SK-N-SH (cell line): Measurements from ENCODE around the gene PRKG1. TPM values are rescaled to one million over a fixed set of nuclear protein-coding genes. Genes with fewer than 3 reads are reported as not detected.
"Not testable (repeated sequence)": the region's sequence is repeated elsewhere in the genome, so short reads cannot be mapped to it uniquely, and the experiment has no call there.

Source experiments
- CTCF ChIA-PET: fragments of 300-600, 350-600 bp; formaldehyde crosslinking; extraction: SDS; loops from one replicate; lab custom pipeline; 2021; lab: Yijun Ruan, JAX
- POLR2A ChIA-PET: fragments of 350-600 bp; sonication (Branson Sonifier 250); formaldehyde crosslinking; extraction: SDS; loops from one replicate; lab custom pipeline; 2020; ENCODE audit warnings: antibody characterized with exemption, inconsistent platforms; lab: Yijun Ruan, JAX
- DNase-seq: peaks from one replicate; pipeline ENCODE4 v3.0.0; 2012
- H2AFZ ChIP-seq: fragments of 200-600 bp; sonication (generic); 2 replicates; pipeline ENCODE4 v1.8.1; 2016; ENCODE audit warnings: antibody characterized with exemption, mild to moderate bottlenecking, low read depth
- H3F3A ChIP-seq: fragments of 200-600 bp; sonication (generic); replicated peaks from 2 replicates; pipeline ENCODE3; 2016; ENCODE audit warnings: antibody characterized with exemption, mild to moderate bottlenecking; ENCODE audit not compliant: insufficient read depth
- H3K27ac ChIP-seq, 2 experiments: fragments of 200-500 bp in 1 of 2; fragments of 200-600 bp in 1 of 2; sonication (Bioruptor generic) in 1 of 2; sonication (generic), shearing (Covaris generic) in 1 of 2; 2 replicates each; pipeline versions ENCODE4 v1.5.1 to v1.6.1; 2014 to 2016; ENCODE audit warnings: low read depth in 2 of 2, inconsistent platforms in 1 of 2, low read length in 1 of 2, mild to moderate bottlenecking in 1 of 2, mixed read lengths in 1 of 2
- H3K27me3 ChIP-seq: fragments of 200-600 bp; sonication (generic), shearing (Covaris generic); 2 replicates; pipeline ENCODE4 v1.6.1; 2016; ENCODE audit warnings: mixed run types; ENCODE audit not compliant: insufficient read depth
- H3K36me3 ChIP-seq, 2 experiments: fragments of 200-500 bp in 1 of 2; fragments of 200-600 bp in 1 of 2; sonication (Bioruptor generic) in 1 of 2; sonication (generic) in 1 of 2; replicated peaks in 1 of 2; 2 replicates each; pipeline versions ENCODE3 to v1.5.1; 2014 to 2016; ENCODE audit warnings: low read length in 1 of 2, mild to moderate bottlenecking in 1 of 2; ENCODE audit not compliant: insufficient read depth in 2 of 2, control insufficient read depth in 1 of 2
- H3K4me1 ChIP-seq, 2 experiments: fragments of 200-500 bp in 1 of 2; fragments of 200-600 bp in 1 of 2; sonication (Bioruptor generic) in 1 of 2; sonication (generic), shearing (Covaris generic) in 1 of 2; 2 replicates each; pipeline versions ENCODE4 v1.5.1 to v1.6.1; 2014 to 2016; ENCODE audit warnings: low read depth in 1 of 2, low read length in 1 of 2, mixed run types in 1 of 2; ENCODE audit not compliant: insufficient read depth in 2 of 2, control insufficient read depth in 1 of 2
- H3K4me2 ChIP-seq: fragments of 200-600 bp; sonication (generic), shearing (Covaris generic); 2 replicates; pipeline ENCODE4 v1.6.1; 2017; ENCODE audit warnings: mixed run types
- H3K4me3 ChIP-seq, 2 experiments: fragments of 200-500 bp in 1 of 2; fragments of 200-600 bp in 1 of 2; sonication (Bioruptor generic) in 1 of 2; sonication (generic), shearing (Covaris generic) in 1 of 2; 2 replicates each; pipeline versions ENCODE4 v1.5.1 to v1.8.1; 2014 to 2016; ENCODE audit warnings: low read depth in 2 of 2, inconsistent platforms in 1 of 2, low read length in 1 of 2, mild to moderate bottlenecking in 1 of 2, mixed read lengths in 1 of 2, moderate library complexity in 1 of 2
- H3K79me2 ChIP-seq: fragments of 200-600 bp; sonication (generic); 2 replicates; pipeline ENCODE4 v1.8.1; 2017; ENCODE audit warnings: mild to moderate bottlenecking; ENCODE audit not compliant: insufficient read depth
- H3K9ac ChIP-seq: fragments of 200-600 bp; sonication (generic); 2 replicates; pipeline ENCODE4 v1.6.1; 2017; ENCODE audit warnings: mixed run types
- H3K9me2 ChIP-seq: fragments of 200-600 bp; sonication (generic); 2 replicates; pipeline ENCODE4 v1.6.1; 2017; ENCODE audit warnings: mixed run types
- H3K9me3 ChIP-seq: fragments of 200-600 bp; sonication (generic); 2 replicates; pipeline ENCODE4 v1.6.1; 2017; ENCODE audit warnings: mixed run types, mild to moderate bottlenecking, moderate library complexity
- H4K20me1 ChIP-seq: fragments of 200-600 bp; sonication (generic); 2 replicates; pipeline ENCODE4 v1.6.1; 2017; ENCODE audit warnings: mild to moderate bottlenecking, mixed run types; ENCODE audit not compliant: insufficient read depth
- FOXM1 ChIP-seq: IDR thresholded peaks from 2 replicates; pipeline ENCODE4 v1.4.0; 2012; ENCODE audit warnings: low read depth, mild to moderate bottlenecking
- GABPA ChIP-seq: IDR thresholded peaks from 2 replicates; pipeline ENCODE4 v1.4.0; 2012; ENCODE audit warnings: low read depth, mild to moderate bottlenecking
- MEF2A ChIP-seq: IDR thresholded peaks from 2 replicates; pipeline ENCODE4 v1.4.0; 2012; ENCODE audit warnings: low read depth, borderline replicate concordance
- NRF1 ChIP-seq: IDR thresholded peaks from 2 replicates; pipeline ENCODE4 v1.6.1; 2012; ENCODE audit warnings: low read depth, mild to moderate bottlenecking, low read length
- RAD21 ChIP-seq: IDR thresholded peaks from 2 replicates; pipeline ENCODE4 v1.6.1; 2012; ENCODE audit warnings: mild to moderate bottlenecking, low read length
- RXRA ChIP-seq: IDR thresholded peaks from 2 replicates; pipeline ENCODE4 v1.4.0; 2012; ENCODE audit warnings: low read depth, mild to moderate bottlenecking, borderline replicate concordance
- TAF1 ChIP-seq: IDR thresholded peaks from 2 replicates; pipeline ENCODE4 v1.6.1; 2012; ENCODE audit warnings: low read depth, mild to moderate bottlenecking, low read length, moderate library complexity, borderline replicate concordance
- TCF12 ChIP-seq: IDR thresholded peaks from 2 replicates; pipeline ENCODE4 v1.4.0; 2012
- USF2 ChIP-seq: fragments of 150-350 bp; IDR thresholded peaks from 2 replicates; pipeline ENCODE4 v1.6.1; 2017; ENCODE audit warnings: antibody characterized with exemption, low read length, low read depth, borderline replicate concordance
- YY1 ChIP-seq: IDR thresholded peaks from 2 replicates; pipeline ENCODE4 v1.4.0; 2012; ENCODE audit warnings: low read depth, mild to moderate bottlenecking
- WGBS: methylation state at CpG from one replicate; pipeline ENCODE4 v1.1.6; 2017; ENCODE audit warnings: low lambda C conversion rate; 5-methylcytosine and 5-hydroxymethylcytosine counted together
- polyA plus RNA-seq, 3 experiments: library from polyadenylated mRNA; depleted of rRNA; stranded (reverse); fragments of >200 nt; gene quantifications; 2 replicates each; pipeline ENCODE4 v1.2.3, GENCODE V29; 2012
- TF ChIP-seq, protein P1 (sequence below): fragments of 150-350 bp; IDR thresholded peaks from 2 replicates; pipeline ENCODE4 v1.6.1; 2016; ENCODE audit warnings: mild to moderate bottlenecking, low read depth, low read length
- TF ChIP-seq, protein P2 (sequence below): IDR thresholded peaks from 2 replicates; pipeline ENCODE4; 2012

Gene PRKG1
- polyA plus RNA-seq, 1 of the 3 experiments (the other 2 are of a cell fraction): 4.1 TPM

DNA sequence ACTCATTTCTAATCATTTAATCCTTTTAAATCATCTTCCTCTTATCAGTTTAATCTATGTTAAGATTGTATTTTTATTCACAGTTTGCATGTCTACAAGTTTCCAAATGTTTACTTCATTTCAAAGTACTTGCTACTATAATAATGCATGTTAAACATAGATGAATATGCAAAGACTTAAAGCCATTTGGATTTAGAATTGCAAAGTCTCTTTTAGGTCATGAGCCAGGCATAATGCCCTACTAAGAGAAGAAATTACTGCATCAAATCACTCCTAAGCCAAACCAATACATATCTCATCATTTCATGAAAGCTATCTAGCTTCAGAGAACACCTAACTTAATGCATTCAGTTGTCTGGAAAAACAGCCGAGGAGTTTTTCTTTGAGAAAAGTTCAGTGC lies 266.1 kb downstream of the PRKG1 start:
- H3K4me2 ChIP-seq: no peak overlapping the region
- H3K9me3 ChIP-seq: no peaks in the 10 kb centered on the region
- H3K79me2 ChIP-seq: no peaks in the 10 kb centered on the region
- 84% methylated on average over 1 of the region's 1 CpG for WGBS
- no peak overlapping the region for H3K9ac ChIP-seq
- H4K20me1 ChIP-seq: no peaks in the 10 kb centered on the region
- no peaks in the 10 kb centered on the region for H3K36me3 ChIP-seq
- H3K4me1 ChIP-seq: no peaks in the 10 kb centered on the region; a peak in 1 of 4 replicates
- no peaks in the 10 kb centered on the region for H3K9me2 ChIP-seq
- H3K27ac ChIP-seq: no peak overlapping the region
- H3K4me3 ChIP-seq: no peak overlapping the region
- no peaks in the 10 kb centered on the region for H3F3A ChIP-seq
- H3K27me3 ChIP-seq: no peaks in the 10 kb centered on the region
- TF ChIP-seq, protein P1, sequence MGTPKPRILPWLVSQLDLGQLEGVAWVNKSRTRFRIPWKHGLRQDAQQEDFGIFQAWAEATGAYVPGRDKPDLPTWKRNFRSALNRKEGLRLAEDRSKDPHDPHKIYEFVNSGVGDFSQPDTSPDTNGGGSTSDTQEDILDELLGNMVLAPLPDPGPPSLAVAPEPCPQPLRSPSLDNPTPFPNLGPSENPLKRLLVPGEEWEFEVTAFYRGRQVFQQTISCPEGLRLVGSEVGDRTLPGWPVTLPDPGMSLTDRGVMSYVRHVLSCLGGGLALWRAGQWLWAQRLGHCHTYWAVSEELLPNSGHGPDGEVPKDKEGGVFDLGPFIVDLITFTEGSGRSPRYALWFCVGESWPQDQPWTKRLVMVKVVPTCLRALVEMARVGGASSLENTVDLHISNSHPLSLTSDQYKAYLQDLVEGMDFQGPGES: no peak
- TF ChIP-seq, protein P2, sequence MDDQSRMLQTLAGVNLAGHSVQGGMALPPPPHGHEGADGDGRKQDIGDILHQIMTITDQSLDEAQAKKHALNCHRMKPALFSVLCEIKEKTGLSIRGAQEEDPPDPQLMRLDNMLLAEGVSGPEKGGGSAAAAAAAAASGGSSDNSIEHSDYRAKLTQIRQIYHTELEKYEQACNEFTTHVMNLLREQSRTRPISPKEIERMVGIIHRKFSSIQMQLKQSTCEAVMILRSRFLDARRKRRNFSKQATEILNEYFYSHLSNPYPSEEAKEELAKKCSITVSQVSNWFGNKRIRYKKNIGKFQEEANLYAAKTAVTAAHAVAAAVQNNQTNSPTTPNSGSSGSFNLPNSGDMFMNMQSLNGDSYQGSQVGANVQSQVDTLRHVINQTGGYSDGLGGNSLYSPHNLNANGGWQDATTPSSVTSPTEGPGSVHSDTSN: no peak
- TF ChIP-seq USF2 (no peak), RXRA (no peak), MEF2A (no peak), YY1 (no peak), FOXM1 (no peak), TAF1 (no peak), RAD21 (no peak), GABPA (no peak)
- TF ChIP-seq, all 33 proteins: peak for 0
- ChIA-PET POLR2A (no interaction called here), CTCF (no interaction called here)
- no peak overlapping the region for H2AFZ ChIP-seq
- no peak for DNase-seq

DNA sequence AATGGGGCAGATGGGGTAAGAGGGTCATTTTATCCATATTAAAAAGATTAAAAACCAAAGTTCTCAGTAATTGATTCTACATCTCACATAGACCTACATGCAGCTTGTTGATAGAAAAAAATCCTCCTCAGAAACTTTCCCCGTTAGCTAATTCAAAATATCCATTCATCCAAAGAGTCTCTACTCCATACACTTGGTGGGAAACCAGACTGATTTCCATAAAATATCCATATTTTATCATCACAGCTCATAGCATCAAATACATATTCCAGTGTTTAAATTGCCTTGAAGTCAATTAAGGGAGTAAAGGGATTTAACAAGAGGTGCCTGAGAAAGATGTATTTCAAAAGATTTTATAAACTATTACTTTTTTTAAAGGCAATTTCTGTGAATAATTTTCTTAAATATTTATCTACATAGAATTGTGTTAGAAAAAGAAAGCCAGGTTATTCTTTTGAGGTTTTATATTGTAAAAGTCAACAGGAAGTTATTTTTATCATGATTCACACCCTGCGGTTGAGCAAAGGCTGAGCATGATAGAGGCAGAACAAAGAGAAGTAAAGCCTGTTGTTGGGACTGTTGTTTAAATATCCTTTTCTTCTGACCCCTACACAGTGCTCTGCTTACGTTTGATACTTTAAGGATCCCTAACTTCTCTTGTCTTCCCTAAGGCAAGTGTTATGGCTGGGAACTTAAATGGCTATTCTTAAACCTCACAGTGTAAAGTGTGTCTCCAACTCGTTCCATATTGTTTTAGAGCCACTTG lies 266.7 kb downstream of the PRKG1 start:
- ChIA-PET CTCF (no interaction called here), POLR2A (no interaction called here)
- no peaks in the 10 kb centered on the region for H3K27me3 ChIP-seq
- 74% methylated on average over 4 of the region's 4 CpGs for WGBS
- H3K9me2 ChIP-seq: no peaks in the 10 kb centered on the region
- H3K4me2 ChIP-seq: no peak overlapping the region
- no peak overlapping the region for H3K27ac ChIP-seq
- TF ChIP-seq TAF1 (no peak), TCF12 (no peak), NRF1 (no peak)
- H3K9ac ChIP-seq: no peak overlapping the region
- no peak overlapping the region for H3K4me3 ChIP-seq
- no peak for DNase-seq
- H3K9me3 ChIP-seq: no peaks in the 10 kb centered on the region
- no peaks in the 10 kb centered on the region for H3K36me3 ChIP-seq
- H2AFZ ChIP-seq: no peak overlapping the region
- no peaks in the 10 kb centered on the region; a peak in 1 of 4 replicates for H3K4me1 ChIP-seq
- H3F3A ChIP-seq: no peaks in the 10 kb centered on the region
- H4K20me1 ChIP-seq: no peaks in the 10 kb centered on the region
- no peaks in the 10 kb centered on the region for H3K79me2 ChIP-seq

- H3K4me2 ChIP-seq, H3K4me3 ChIP-seq, H3K9me2 ChIP-seq, H3K27me3 ChIP-seq, H3K36me3 ChIP-seq, DNase-seq, H3K4me1 ChIP-seq, H3F3A ChIP-seq, H4K20me1 ChIP-seq, POLR2A ChIA-PET, H3K9ac ChIP-seq, H3K9me3 ChIP-seq, H2AFZ ChIP-seq, H3K79me2 ChIP-seq: not testable (repeated sequence)
- CTCF ChIA-PET: interaction anchor here (0.6 to 1.6 kb wide), 2 partner anchors 10 to 611 kb away, joined by 3 to 4 read pairs; no protein-coding TSS in a partner anchor
- peak overlapping the region in 1 of 2 experiments; percentile 39; a peak in 2 of 4 replicates for H3K27ac ChIP-seq
- WGBS: 74% methylated on average over 3 of the region's 3 CpGs
Measured at GRCh38 chr10:51341745-51342144, 267.5 kb downstream of the PRKG1 start.
